PC-9 (cell line): ENCODE measurements around the gene ZNF410.

Source experiments
- EZH2 ChIP-seq: fragments of 200-600 bp; sonication (generic); IDR thresholded peaks from 2 replicates; pipeline ENCODE4 v1.8.0; 2017; ENCODE audit warnings: antibody characterized with exemption, low read depth
- TF ChIP-seq, protein P1 (sequence below): fragments of 200-600 bp; sonication (generic); conservative IDR thresholded peaks from 2 replicates; pipeline ENCODE4 v1.6.1; 2017; ENCODE audit warnings: mixed run types, antibody characterized with exemption, mild to moderate bottlenecking, moderate library complexity

DNA sequence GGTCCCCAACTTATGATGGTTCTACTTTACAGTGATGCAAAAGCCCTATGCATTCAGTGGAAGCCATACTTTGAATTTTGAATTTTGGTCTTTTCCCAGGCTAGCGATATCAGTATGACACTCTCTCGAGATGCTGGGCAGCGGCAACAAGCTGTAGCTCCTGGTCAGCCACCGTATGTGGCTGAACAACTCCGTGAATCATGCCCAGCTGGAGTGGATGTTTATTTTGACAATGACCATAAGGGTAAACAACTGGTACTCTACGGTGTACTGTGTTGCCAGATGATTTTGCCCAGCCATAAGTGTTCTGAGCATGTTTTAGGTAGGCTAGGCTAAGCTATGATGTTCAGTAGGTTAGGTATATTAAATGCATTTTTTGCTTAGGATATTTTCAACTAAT is 8.2 kb upstream of the ZNF410 start:
- TF ChIP-seq, protein P1, sequence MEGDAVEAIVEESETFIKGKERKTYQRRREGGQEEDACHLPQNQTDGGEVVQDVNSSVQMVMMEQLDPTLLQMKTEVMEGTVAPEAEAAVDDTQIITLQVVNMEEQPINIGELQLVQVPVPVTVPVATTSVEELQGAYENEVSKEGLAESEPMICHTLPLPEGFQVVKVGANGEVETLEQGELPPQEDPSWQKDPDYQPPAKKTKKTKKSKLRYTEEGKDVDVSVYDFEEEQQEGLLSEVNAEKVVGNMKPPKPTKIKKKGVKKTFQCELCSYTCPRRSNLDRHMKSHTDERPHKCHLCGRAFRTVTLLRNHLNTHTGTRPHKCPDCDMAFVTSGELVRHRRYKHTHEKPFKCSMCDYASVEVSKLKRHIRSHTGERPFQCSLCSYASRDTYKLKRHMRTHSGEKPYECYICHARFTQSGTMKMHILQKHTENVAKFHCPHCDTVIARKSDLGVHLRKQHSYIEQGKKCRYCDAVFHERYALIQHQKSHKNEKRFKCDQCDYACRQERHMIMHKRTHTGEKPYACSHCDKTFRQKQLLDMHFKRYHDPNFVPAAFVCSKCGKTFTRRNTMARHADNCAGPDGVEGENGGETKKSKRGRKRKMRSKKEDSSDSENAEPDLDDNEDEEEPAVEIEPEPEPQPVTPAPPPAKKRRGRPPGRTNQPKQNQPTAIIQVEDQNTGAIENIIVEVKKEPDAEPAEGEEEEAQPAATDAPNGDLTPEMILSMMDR = no peak
- TF ChIP-seq EZH2 = no peak
